T-cell (primary cell): ENCODE measurements around the gene TMCO4. TPM values are rescaled to one million over a fixed set of nuclear protein-coding genes. Genes with fewer than 3 reads are reported as not detected.
A peak's percentile ranks its signal among the peaks of the same experiment; 100 is the strongest.

Experiments used
- ATAC-seq, 4 experiments: fragments of 200-7000 bp in 3 of 4; fragments of 150-1000 bp in 1 of 4; cut with Tn5 transposase; replicated peaks in 1 of 4; 1 replicate in 3 of 4; 2 replicates in 1 of 4; pipeline ENCODE4 v1.10.0; 2021; ENCODE audit warnings: moderate library complexity in 3 of 4, mild to moderate bottlenecking in 2 of 4, moderate number of reproducible peaks in 1 of 4
- CTCF ChIA-PET, 2 donors: fragments of 300-600 bp; sonication (Branson Sonifier 250); formaldehyde crosslinking; loops; one replicate each; lab custom pipeline; 2022; ENCODE audit warnings: antibody characterized with exemption in 2 of 2; lab: Charles Lee
- POLR2A ChIA-PET, 2 donors: fragments of 300-600 bp; sonication (Branson Sonifier 250); formaldehyde crosslinking; loops; one replicate each; lab custom pipeline; 2022; ENCODE audit warnings: antibody characterized with exemption in 2 of 2; lab: Charles Lee
- DNase-seq, 35 experiments: peaks; one replicate each; pipeline versions ENCODE4 v3.0.0 to v3.0.0-alpha.2; 2013 to 2023
- H3K27ac ChIP-seq: one replicate; pipeline ENCODE4 v1.5.1; 2013; ENCODE audit warnings: low read length
- H3K27me3 ChIP-seq, 2 experiments: replicated peaks in 1 of 2; 1 replicate in 1 of 2; 2 replicates in 1 of 2; pipeline versions ENCODE4 v1.6.1 to v1.7.0; 2013; ENCODE audit warnings: low read length in 1 of 2, mixed read lengths in 1 of 2; ENCODE audit not compliant: control insufficient read depth in 2 of 2, insufficient read depth in 2 of 2; ENCODE audit errors: extremely low read depth in 1 of 2
- H3K36me3 ChIP-seq, 2 donors: 1 replicate in 1 of 2; 2 replicates in 1 of 2; pipeline versions ENCODE4 v1.6.1 to v1.7.0; 2013; ENCODE audit warnings: low read length in 1 of 2; ENCODE audit not compliant: control insufficient read depth in 2 of 2, insufficient read depth in 1 of 2; ENCODE audit errors: extremely low read depth in 1 of 2
- H3K4me1 ChIP-seq, 2 experiments: 1 replicate in 1 of 2; 2 replicates in 1 of 2; pipeline versions ENCODE4 v1.6.1 to v1.7.0; 2013; ENCODE audit warnings: low read length in 2 of 2, mixed read lengths in 1 of 2; ENCODE audit not compliant: insufficient read depth in 2 of 2, control insufficient read depth in 1 of 2; ENCODE audit errors: extremely low read depth in 1 of 2
- H3K4me3 ChIP-seq, 2 donors: 1 replicate in 1 of 2; 2 replicates in 1 of 2; pipeline versions ENCODE4 v1.5.1 to v1.7.0; 2013; ENCODE audit warnings: mild to moderate bottlenecking in 2 of 2, low read length in 1 of 2, moderate library complexity in 1 of 2; ENCODE audit not compliant: control insufficient read depth in 1 of 2; ENCODE audit errors: extremely low read depth in 1 of 2
- H3K9me3 ChIP-seq: 2 replicates; pipeline ENCODE4 v1.7.0; 2013
- H3K27ac Mint-ChIP-seq, 2 donors: one replicate each; pipeline ENCODE4 v1.8.0; 2020 to 2021; ENCODE audit warnings: mild to moderate bottlenecking in 2 of 2, mixed read lengths in 2 of 2
- H3K27me3 Mint-ChIP-seq, 2 donors: one replicate each; pipeline ENCODE4 v1.8.0; 2021 to 2022; ENCODE audit warnings: mixed read lengths in 2 of 2
- H3K36me3 Mint-ChIP-seq: one replicate; pipeline ENCODE4 v1.8.0; 2021; ENCODE audit warnings: mixed read lengths
- H3K4me1 Mint-ChIP-seq, 3 donors: one replicate each; pipeline ENCODE4 v1.8.0; 2020 to 2022; ENCODE audit warnings: mixed read lengths in 3 of 3, mild to moderate bottlenecking in 1 of 3
- H3K4me3 Mint-ChIP-seq, 3 donors: one replicate each; pipeline ENCODE4 v1.8.0; 2020 to 2022; ENCODE audit warnings: mild to moderate bottlenecking in 3 of 3, mixed read lengths in 3 of 3, moderate library complexity in 3 of 3
- H3K9me3 Mint-ChIP-seq, 3 donors: one replicate each; pipeline ENCODE4 v1.8.0; 2020 to 2022; ENCODE audit warnings: mixed read lengths in 3 of 3
- WGBS: methylation state at CpG from one replicate; pipeline ENCODE4 v1.1.5; 2013; ENCODE audit warnings: missing lambda C conversion rate; ENCODE audit not compliant: insufficient coverage; 5-methylcytosine and 5-hydroxymethylcytosine counted together
- total RNA-seq, 35 experiments: library from RNA in 6 of 35; stranded (reverse) in 6 of 35; fragments of 120-200 nt in 1 of 35; gene quantifications; one replicate each; pipeline versions ENCODE4 v1.2.1 to v1.2.4 and lab custom pipeline; 2013 to 2026

The TMCO4 gene
- total RNA-seq, 5 donors from 2014 or later (not counting 1 experiment from before 2014, with no cell fraction given), result 17.2 to 29.2 (median 22.3) TPM

GRCh38 chr1:19700079-19700777 is 99.5 kb downstream of the TMCO4 start:
- DNase-seq, result no peak
- WGBS, result 95% methylated on average over 14 of the region's 14 CpGs
- Histone ChIP-seq H3K27ac (no peak overlapping the region), H3K4me3 (no peak overlapping the region), H3K4me1 (peaks cover 2 to 13% of the 10 kb centered on the region in 2 experiments), H3K9me3 (no peaks in the 10 kb centered on the region), H3K36me3 (peaks cover 0 to 13% of the 10 kb centered on the region in 2 donors), H3K27me3 (no peaks in the 10 kb centered on the region)
- ChIA-PET CTCF (no interaction called here), POLR2A (no interaction called here)
- H3K4me3 Mint-ChIP-seq, result no peak overlapping the region
- H3K27me3 Mint-ChIP-seq, result no peaks in the 10 kb centered on the region
- ATAC-seq, result no peak
- no peaks in the 10 kb centered on the region for H3K9me3 Mint-ChIP-seq
- H3K27ac Mint-ChIP-seq, result no peak overlapping the region
- H3K36me3 Mint-ChIP-seq, result peaks cover 18% of the 10 kb centered on the region
- peaks cover 5 to 18% (median 9%) of the 10 kb centered on the region in 3 donors for H3K4me1 Mint-ChIP-seq

GRCh38 chr1:19698181-19698580 is 101.5 kb downstream of the TMCO4 start:
- WGBS, result 90% methylated on average over 3 of the region's 4 CpGs
- H3K36me3 ChIP-seq, result peaks cover 0 to 24% of the 10 kb centered on the region in 2 donors
- peaks cover 26% of the 10 kb centered on the region for H3K36me3 Mint-ChIP-seq

GRCh38 chr1:19696820-19697219 is 102.9 kb downstream of the TMCO4 start:
- Histone ChIP-seq H3K4me3 (no peak overlapping the region), H3K9me3 (no peaks in the 10 kb centered on the region), H3K4me1 (no peaks in the 10 kb centered on the region), H3K27me3 (no peaks in the 10 kb centered on the region), H3K36me3 (peaks cover 0 to 24% of the 10 kb centered on the region in 2 donors), H3K27ac (no peak overlapping the region)
- no peaks in the 10 kb centered on the region for H3K9me3 Mint-ChIP-seq
- H3K4me1 Mint-ChIP-seq, result peaks cover 0 to under 1% (median 0%) of the 10 kb centered on the region in 3 donors
- POLR2A ChIA-PET, result no interaction called here
- no peak overlapping the region for H3K4me3 Mint-ChIP-seq
- no peak overlapping the region for H3K27ac Mint-ChIP-seq
- DNase-seq, result no peak
- H3K36me3 Mint-ChIP-seq, result peaks cover 30% of the 10 kb centered on the region
- no peak for ATAC-seq
- WGBS, result 100% methylated on average over 1 of the region's 8 CpGs
- CTCF ChIA-PET, result no interaction called here
- H3K27me3 Mint-ChIP-seq, result no peaks in the 10 kb centered on the region

More at GRCh38 chr1:19698181-19698580, 101.5 kb downstream of the TMCO4 start:
- no peak for DNase-seq
- Mint-ChIP-seq H3K4me1 (peaks cover 0 to 3% (median 0%) of the 10 kb centered on the region in 3 donors), H3K9me3 (no peaks in the 10 kb centered on the region), H3K27me3 (no peaks in the 10 kb centered on the region), H3K27ac (no peak overlapping the region), H3K4me3 (no peak overlapping the region)
- POLR2A ChIA-PET, result interaction anchor here in 1 of 2 donors (0.6 kb wide), 1 partner anchor 207 kb away, joined by 4 read pairs; no protein-coding TSS in a partner anchor
- no peak overlapping the region for H3K4me3 ChIP-seq
- H3K9me3 ChIP-seq, result no peaks in the 10 kb centered on the region
- CTCF ChIA-PET, result no interaction called here
- H3K4me1 ChIP-seq, result no peaks in the 10 kb centered on the region
- no peaks in the 10 kb centered on the region for H3K27me3 ChIP-seq
- no peak for ATAC-seq
- no peak overlapping the region for H3K27ac ChIP-seq

GRCh38 chr1:19695772-19696171 is 103.9 kb downstream of the TMCO4 start:
- H3K9me3 Mint-ChIP-seq, result no peaks in the 10 kb centered on the region
- no peak for ATAC-seq
- H3K4me1 ChIP-seq, result peaks cover 0 to 5% of the 10 kb centered on the region in 2 experiments

GRCh38 chr1:19694298-19694697 is 105.4 kb downstream of the TMCO4 start:
- H3K36me3 ChIP-seq, result peaks cover 6 to 19% of the 10 kb centered on the region in 2 donors
- ChIA-PET CTCF (interaction anchor here in 1 of 2 donors (1.1 kb wide), 1 partner anchor 11 kb away, joined by 4 read pairs; no protein-coding TSS in a partner anchor), POLR2A (no interaction called here)
- peaks cover 0 to 6% (median 3%) of the 10 kb centered on the region in 3 donors for H3K9me3 Mint-ChIP-seq
- ATAC-seq (no peak), DNase-seq (no peak)
- peaks cover 5 to 24% (median 11%) of the 10 kb centered on the region in 3 donors for H3K4me1 Mint-ChIP-seq
- H3K9me3 ChIP-seq, result no peaks in the 10 kb centered on the region
- H3K27ac ChIP-seq, result no peak overlapping the region
- no peak overlapping the region for H3K4me3 ChIP-seq
- H3K27me3 ChIP-seq, result no peaks in the 10 kb centered on the region
- H3K4me1 ChIP-seq, result peaks cover 0 to 18% of the 10 kb centered on the region in 2 experiments
- no peak overlapping the region for H3K27ac Mint-ChIP-seq
- H3K36me3 Mint-ChIP-seq, result peaks cover 38% of the 10 kb centered on the region
- no peak overlapping the region for H3K4me3 Mint-ChIP-seq
- 87% methylated on average over 12 of the region's 14 CpGs for WGBS
- H3K27me3 Mint-ChIP-seq, result no peaks in the 10 kb centered on the region

More at GRCh38 chr1:19695772-19696171, 103.9 kb downstream of the TMCO4 start:
- POLR2A ChIA-PET, result no interaction called here
- Histone ChIP-seq H3K4me3 (no peak overlapping the region), H3K9me3 (no peaks in the 10 kb centered on the region), H3K36me3 (peaks cover 0 to 29% of the 10 kb centered on the region in 2 donors), H3K27ac (no peak overlapping the region), H3K27me3 (no peaks in the 10 kb centered on the region)
- no peak for DNase-seq
- Mint-ChIP-seq H3K4me1 (peaks cover 0 to 10% (median 0%) of the 10 kb centered on the region in 3 donors), H3K36me3 (peaks cover 38% of the 10 kb centered on the region), H3K4me3 (no peak overlapping the region), H3K27ac (no peak overlapping the region), H3K27me3 (no peaks in the 10 kb centered on the region)
- CTCF ChIA-PET, result no interaction called here
- 96% methylated on average over 7 of the region's 7 CpGs for WGBS

GRCh38 chr1:19690342-19690741 is 109.4 kb downstream of the TMCO4 start:
- Mint-ChIP-seq H3K9me3 (peaks cover 0 to 6% (median 3%) of the 10 kb centered on the region in 3 donors), H3K4me1 (peaks cover 27 to 56% (median 37%) of the 10 kb centered on the region in 3 donors), H3K27ac (peak overlapping the region; percentile 93 to 98), H3K27me3 (no peaks in the 10 kb centered on the region), H3K4me3 (no peak overlapping the region), H3K36me3 (peaks cover 27% of the 10 kb centered on the region)
- Histone ChIP-seq H3K27ac (peak overlapping the region; percentile 90), H3K4me3 (no peak overlapping the region), H3K4me1 (peaks cover 10 to 46% of the 10 kb centered on the region in 2 experiments), H3K27me3 (no peaks in the 10 kb centered on the region), H3K36me3 (peaks cover 10 to 19% of the 10 kb centered on the region in 2 donors), H3K9me3 (no peaks in the 10 kb centered on the region)
- 91% methylated on average over 6 of the region's 7 CpGs for WGBS
- CTCF ChIA-PET, result interaction anchor here in 1 of 2 donors (0.5 kb wide), 1 partner anchor 1307 kb away, joined by 3 read pairs; no protein-coding TSS in a partner anchor
- POLR2A ChIA-PET, result no interaction called here
- DNase-seq (no peak), ATAC-seq (no peak)
